GM21723 (cell line): Measurements from ENCODE around the gene HGF.
"Not testable (repeated sequence)": the region's sequence is repeated elsewhere in the genome, so short reads cannot be mapped to it uniquely, and the experiment has no call there.

ENCODE experiments used
- ATAC-seq: cut with Tn5 transposase; IDR thresholded peaks from one replicate; pipeline ENCODE4 v1.9.1; 2021; ENCODE audit warnings: mild to moderate bottlenecking, moderate library complexity; ENCODE audit not compliant: unreplicated experiment

The HGF gene

DNA sequence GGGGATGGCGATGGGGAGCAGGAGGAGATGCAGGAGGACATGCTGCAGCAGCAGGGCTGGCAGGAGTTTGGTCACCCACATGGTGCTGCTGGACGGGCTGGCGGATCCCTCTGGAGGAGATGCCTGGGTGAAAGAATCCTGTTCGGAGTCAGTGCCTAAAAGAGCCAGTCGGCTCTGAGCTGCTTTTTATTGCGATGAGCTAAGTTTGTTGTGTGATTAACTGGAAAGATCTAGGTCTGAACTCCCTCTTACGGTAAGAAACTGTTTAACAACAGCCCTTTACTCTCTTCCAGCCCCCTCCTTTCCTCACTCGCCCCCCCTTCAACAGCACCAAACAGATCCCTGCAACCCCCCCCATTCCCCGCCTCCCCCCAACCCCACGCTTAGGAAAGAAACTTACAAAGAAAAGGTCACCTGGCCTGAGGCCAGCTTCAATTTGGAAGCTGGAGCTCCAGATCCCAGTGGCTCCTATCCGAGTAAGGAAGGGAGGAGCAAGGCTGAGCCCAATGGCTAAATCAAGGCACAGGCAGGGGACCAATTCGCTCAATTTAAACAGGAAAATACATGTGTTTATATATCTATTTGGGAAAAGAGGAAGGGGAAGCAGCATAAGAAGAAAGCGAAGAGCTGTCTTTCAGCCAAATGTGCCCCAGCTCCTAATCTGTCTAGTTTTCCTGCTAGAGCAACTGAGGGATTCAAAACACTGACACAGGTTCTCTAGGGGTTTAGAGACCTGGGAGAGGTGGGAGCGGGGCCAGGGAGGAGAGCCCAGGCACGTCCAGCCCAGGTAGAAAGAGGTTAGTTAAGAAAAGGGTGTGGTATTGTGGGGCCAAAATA is at the start of gene HGF:
Gene HGF, minus strand, starts transcription at position 157 of the 837 bp plus-strand sequence. Its CDS starts 76 bp downstream, at position 81.
- ATAC-seq = no peak

- ATAC-seq = no peak
Measured at GRCh38 chr7:81816312-81816711, 46.5 kb upstream of the HGF start.

DNA sequence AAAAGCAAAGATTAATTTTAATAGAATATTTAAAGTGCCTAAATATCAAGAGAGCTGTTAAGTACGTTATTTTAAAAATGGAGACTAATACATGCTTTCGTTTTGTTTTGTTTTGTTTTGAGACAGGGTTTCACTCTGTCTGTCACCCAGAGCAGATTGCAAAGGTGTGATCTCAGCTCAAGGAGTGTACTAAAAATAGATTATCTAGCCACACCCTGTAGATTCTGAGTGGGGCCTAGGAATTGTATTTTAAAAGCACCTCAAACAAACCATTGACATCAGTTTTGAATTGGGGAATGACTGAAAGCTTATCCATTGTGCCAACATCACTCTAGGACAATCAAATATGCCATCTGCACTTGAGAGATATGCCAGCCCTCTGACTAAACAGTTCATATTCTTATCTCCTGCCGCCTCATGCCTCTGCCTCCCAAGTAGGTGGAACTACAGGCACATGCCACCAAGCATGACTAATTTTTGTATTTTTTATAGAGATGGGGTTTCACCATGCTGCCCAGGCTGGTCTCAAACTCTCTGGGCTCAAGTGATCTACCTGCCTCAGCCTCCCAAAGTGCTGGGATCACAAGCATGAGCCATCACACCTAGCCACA is 43.1 kb upstream of the HGF start:
- ATAC-seq = not testable (repeated sequence)

DNA sequence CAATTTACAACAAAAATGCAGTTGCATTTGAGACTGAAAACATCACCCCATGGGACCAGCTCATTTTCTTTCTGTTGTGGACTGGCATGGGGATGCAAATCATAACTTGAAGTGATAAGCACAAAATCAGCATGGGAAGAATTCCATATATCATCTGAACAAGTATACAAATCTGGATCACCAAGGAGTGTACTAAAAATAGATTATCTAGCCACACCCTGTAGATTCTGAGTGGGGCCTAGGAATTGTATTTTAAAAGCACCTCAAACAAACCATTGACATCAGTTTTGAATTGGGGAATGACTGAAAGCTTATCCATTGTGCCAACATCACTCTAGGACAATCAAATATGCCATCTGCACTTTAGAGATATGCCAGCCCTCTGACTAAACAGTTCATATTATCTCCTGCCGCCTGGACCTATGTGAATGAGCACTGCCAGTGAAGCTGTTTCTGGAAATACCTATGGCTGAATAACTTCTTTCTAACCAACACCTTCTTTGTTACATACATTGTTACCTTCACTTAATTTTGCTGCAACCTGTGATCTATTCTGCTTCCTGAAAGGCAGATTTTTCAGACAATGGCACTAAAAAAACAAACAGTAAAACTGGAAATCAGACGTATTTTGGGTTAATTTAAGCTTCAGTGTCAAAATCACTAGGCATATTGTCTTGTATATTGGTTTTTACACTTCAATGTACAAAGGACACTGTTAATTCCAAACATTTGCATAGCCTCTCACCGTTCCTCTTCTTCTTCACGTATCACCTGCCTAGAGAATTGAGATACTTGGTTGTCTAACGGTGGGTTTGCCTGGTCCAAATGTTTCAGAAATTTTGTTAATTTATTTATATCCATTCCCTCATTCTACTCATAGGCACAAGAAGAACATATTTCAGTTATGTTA is 42.4 kb upstream of the HGF start:
- ATAC-seq = no peak

DNA sequence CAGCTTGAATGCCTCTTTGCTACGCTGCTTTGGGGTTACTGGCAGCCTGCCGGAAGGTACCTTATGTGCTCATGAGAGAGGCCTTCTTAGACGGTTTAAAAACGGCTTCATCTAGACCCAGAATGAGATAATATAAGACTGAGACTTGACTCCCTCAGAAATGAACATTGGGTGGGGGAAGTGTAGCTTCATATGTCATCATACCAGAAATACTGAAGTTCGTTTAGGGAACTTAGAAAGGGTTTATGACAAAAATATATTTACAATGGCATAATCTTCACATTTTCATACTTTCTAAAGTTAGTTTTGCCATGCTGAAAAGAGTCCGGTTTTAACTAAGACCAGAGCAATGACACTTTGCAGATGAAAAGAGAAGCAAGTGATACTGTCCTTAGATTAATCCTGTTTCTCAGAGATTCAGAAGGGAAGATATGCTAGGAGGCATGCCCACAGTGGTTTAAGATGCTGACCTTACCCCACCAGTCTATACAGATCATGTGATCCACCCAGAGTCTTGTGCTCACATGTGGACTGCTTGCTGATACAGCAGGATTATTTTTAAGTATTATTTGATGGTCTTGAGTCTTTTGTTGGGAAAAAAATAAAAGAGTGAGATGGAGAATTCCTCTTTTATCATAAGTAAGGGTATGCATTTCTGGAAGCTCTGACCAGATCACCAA is 40.8 kb upstream of the HGF start:
- ATAC-seq = no peak

GRCh38 chr7:81808310-81808709 is 38.5 kb upstream of the HGF start:
- not testable (repeated sequence) for ATAC-seq

DNA sequence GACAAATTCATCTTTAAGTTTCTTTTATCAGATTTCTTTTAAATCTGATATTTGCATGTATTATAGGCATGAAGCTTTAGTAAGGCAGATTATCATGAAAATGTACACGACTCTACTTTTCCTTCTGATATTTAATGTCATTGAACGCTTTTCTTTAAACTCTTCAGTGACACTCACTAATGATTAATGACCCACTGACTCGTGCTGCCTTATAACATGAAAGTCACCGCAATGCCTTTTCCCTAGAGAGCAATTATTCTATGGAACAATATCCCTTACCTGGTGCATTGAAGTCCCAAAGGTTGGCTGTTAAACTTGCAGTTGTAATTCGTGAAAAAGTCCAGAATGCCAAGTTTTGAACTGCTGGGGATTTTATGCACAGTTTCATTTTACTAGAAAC is 33.4 kb upstream of the HGF start:
- no peak for ATAC-seq

DNA sequence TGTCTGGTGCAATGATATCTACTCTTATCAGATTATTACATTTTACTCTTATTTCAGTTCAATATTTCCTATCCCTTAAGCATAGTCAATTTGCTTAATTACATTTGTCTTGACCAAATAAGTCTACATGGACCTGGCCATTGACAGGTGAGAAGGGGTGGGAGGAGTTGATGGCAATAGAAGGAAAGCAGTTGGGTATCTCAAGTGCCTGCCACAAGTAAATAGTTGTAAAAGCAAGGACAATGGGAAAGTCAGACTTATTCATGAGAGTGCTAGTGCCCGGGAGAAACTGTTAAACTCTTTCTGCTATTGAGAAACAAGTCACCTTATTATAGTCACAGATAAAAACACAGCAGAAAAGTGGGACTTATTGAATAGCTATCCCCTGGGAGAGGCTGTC is 32.4 kb upstream of the HGF start:
- no peak for ATAC-seq

GRCh38 chr7:81801532-81801931 is 31.7 kb upstream of the HGF start:
- ATAC-seq = no peak

GRCh38 chr7:81791568-81792518 is 22.0 kb upstream of the HGF start:
- ATAC-seq = no peak

DNA sequence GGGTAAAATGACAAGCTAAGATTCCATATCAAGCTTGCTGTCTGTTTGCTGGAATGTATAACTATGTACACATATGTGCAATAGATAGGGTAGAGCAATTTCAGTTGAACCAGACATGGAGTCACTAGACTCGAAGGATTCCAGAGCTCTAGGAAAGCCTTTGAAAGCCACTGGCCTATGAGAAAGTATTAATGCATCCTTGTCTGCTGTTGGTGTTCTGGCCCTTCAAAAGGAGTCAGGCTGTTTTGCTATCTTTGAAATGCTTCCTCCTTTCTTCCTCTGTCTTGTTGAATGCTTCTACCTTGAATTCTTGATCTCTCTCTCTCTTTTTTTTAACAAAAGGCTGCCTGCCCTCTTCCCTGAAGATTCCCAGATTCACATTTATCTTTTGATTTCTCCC is 20.8 kb upstream of the HGF start:
- no peak for ATAC-seq

GRCh38 chr7:81790120-81790500 is 20.3 kb upstream of the HGF start:
- ATAC-seq = no peak

DNA sequence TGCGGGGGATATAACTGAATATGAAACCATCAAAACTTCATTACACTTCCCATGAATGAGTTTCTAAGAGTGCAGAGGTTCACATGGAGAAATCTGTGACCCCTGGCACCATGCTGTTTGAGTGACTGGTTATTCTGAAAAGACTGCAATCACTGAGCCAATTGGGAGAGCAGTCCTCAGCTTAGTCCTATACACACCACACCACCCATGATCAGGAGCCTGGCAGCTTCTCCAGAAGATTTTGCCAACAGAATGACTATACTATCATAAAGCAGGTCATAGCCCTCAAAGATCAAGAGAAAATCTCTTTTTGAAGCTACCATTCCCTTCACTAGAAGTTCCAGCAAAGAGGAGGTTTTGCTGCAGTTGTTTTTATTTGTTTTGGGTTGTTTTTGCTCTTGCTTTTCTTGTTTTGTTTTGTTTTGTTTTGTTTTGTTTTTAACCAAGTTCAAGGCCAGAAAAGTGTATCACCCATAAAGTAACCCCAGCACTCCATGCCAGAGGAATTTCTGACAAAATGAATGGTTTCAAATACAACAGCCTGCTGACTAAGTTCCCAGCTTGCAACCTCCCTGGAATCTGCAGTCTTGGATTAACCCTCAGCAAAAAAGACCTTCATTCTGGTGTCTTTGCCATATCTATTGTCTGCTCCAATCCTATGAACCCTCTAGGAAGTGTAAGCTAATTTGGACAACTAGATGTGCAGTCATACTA is 19.7 kb upstream of the HGF start:
- ATAC-seq = no peak

DNA sequence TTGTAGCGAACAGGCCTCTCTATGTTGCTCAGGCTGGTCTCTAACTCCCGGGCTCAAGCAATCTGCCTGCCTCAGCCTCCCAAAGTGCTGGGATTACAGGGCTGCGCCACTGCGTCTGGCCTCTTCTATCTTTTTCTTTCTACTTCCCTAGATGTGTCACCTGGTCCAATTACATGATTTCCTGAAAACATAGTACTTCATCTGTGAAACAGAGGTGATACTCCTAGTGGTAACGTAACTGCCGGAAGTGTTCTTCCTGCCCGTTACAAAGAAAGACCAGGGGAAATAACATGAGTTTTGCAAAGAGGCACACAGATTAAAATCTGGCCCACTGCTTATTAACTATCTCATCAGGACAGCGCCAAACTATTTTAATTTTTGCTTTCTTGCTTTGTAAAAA is 18.4 kb upstream of the HGF start:
- no peak for ATAC-seq

DNA sequence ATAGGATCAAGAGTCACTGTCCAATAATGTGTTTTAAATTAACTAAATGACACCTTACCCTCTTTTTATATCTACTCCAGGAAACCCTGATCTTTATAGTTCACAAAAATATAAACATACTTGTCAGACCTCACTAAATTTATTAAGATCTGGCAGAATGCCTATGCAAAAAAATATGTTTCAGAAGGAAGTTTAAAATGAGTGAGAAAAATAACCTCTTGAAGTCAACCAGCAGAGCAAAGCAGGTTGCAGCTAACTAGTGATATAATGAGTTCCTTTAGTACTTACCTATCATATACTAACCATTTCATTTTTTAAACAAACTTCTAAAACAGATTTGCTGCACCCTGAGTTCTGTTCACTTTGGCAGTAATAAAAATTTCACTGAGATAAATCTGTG is 14.0 kb upstream of the HGF start:
- no peak for ATAC-seq

- ATAC-seq = no peak
Measured at GRCh38 chr7:81780914-81781693, 11.3 kb upstream of the HGF start.

- no peak for ATAC-seq
Measured at GRCh38 chr7:81779706-81780105, 9.9 kb upstream of the HGF start.

DNA sequence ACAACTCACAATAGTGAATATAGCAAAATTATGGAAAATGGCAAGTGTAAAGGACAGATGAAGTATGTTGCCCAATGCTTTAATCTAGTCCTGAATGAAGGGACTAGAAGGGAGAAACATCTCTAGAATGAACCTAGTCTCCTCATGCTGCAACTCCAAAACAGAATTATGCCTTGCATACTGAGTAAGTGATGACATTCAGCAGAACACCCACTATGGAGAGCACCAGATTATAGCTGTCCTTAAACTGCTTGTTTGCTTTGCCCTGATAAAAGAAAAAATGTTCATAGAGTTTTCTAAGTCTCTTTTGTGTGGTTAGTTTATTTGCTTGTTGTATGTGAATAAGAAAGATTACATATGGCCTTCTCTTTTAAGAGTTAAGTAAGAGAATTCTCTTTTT is 7.8 kb upstream of the HGF start:
- no peak for ATAC-seq
